ENCODE measurements around the gene CATSPER1.

CATSPER1 gene

DNA sequence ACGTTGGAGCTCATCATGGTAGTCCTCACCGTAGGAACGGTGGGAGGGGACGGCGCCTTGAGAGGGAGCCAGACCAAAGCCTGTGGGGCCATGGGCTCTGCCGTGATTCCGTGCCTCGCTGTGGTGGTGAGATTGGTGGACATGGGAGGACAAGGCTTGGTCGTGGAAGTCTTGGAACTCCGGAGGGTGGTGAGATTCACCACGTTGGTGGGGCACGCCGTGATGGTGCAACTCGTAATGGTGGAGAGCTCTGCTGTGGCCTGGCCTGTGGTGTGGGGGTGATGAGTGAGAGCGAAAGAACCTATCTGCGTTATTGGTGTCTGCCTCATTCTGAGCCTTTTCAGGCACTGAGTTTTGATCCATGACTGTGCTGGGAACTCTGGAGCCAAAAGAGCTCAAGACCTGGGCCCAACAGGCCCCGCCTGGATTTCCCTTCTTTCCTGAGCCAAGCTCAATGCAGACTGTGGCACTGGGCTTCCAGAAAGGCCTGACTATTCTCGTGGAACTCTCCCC is at the start of gene CATSPER1:
CATSPER1 (minus strand) TSS at position 463 of the 513 bp plus-strand sequence; CDS start at position 363, 100 bp downstream.
- peaks cover 9% of the 10 kb centered on the region for H3K27me3 Mint-ChIP-seq
- no peak within 1 kb of the TSS for H3K27ac Mint-ChIP-seq (ENCODE audit: low read depth)
- no peak for ATAC-seq (replicated peaks; ENCODE audit: extremely low read depth, poor library complexity, severe bottlenecking)
- no peaks in the 10 kb centered on the region for H3K9me3 Mint-ChIP-seq
- DNase-seq (ENCODE audit: low spot score in 2 of 2) = no peak
- peaks cover 7% of the 10 kb centered on the region for H3K4me1 Mint-ChIP-seq
- H3K4me3 Mint-ChIP-seq = no peak within 1 kb of the TSS
- no peaks in the 10 kb centered on the region for H3K36me3 Mint-ChIP-seq (ENCODE audit: insufficient read depth)

DNA sequence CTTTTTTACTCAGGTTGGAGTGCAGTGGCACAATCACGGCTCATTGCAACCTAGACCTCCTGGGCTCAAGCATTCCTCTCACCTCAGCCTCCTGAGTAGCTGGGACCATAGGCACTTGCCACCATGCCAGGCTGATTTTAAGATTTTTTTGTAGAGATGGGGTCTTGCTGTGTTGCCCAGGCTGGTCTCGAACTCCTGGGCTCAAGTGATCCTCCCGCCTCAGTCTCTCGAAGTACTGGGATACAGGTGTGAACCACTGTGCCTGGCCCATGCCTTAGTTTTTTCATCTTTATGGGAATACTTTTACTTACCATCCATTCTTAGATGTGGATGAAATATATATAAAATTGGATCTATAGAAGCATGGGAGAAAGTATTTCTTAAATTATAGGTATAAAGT is 49.0 kb upstream of the CATSPER1 start:
- Mint-ChIP-seq H3K4me1 (peaks cover 57% of the 10 kb centered on the region), H3K27ac (ENCODE audit: low read depth) (no peak overlapping the region), H3K27me3 (no peaks in the 10 kb centered on the region), H3K4me3 (no peak overlapping the region), H3K36me3 (ENCODE audit: insufficient read depth) (peaks cover 37% of the 10 kb centered on the region), H3K9me3 (no peaks in the 10 kb centered on the region)
- ATAC-seq (replicated peaks; ENCODE audit: extremely low read depth, poor library complexity, severe bottlenecking) (no peak), DNase-seq (ENCODE audit: low spot score in 2 of 2) (no peak)

DNA sequence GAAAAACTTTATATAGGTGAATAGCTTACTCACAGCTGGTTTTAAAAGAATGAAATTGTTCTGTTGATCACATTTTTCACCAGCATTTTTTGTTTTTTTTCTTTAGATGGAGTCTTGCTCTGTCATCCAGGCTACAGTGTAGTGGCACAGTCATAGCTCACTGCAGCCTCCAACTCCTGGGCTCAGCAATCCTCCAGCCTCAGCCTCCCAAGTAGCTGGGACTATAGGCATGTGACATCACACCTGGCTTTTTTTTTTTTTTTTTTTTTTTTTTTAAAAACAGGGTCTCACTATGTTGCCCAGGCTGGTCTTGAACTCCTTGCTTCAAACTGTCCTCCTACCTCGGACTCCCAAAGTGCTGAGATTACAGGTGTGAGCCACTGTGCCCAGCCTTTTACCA is 47.4 kb upstream of the CATSPER1 start:
- Mint-ChIP-seq H3K27ac (ENCODE audit: low read depth) (no peak overlapping the region), H3K4me3 (no peak overlapping the region), H3K9me3 (no peaks in the 10 kb centered on the region), H3K4me1 (peaks cover 51% of the 10 kb centered on the region), H3K36me3 (ENCODE audit: insufficient read depth) (peaks cover 41% of the 10 kb centered on the region), H3K27me3 (no peaks in the 10 kb centered on the region)
- no peak for DNase-seq (ENCODE audit: low spot score in 2 of 2)
- no peak for ATAC-seq (replicated peaks; ENCODE audit: extremely low read depth, poor library complexity, severe bottlenecking)

DNA sequence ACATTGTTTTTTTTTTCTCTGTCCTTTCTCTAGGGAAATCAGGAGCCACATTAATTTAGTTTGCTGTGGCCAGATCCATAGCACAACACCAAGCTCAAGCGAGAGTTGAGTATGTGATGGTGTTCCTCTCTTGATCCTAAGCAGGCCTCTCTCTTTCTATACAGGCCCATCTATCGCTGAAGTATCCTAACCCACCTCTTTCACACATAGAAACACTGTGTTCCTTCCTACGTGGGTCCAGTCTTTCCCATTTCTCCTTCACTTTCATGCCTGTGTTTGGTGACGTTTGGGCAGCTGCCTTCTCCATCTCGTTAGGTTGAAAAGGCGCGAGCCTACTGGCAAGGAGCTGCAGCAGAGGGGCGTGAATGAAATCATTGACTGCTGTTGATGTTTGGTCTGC is 46.2 kb upstream of the CATSPER1 start:
- H3K27me3 Mint-ChIP-seq = no peaks in the 10 kb centered on the region
- DNase-seq (ENCODE audit: low spot score in 2 of 2) (no peak), ATAC-seq (replicated peaks; ENCODE audit: extremely low read depth, poor library complexity, severe bottlenecking) (no peak)
- H3K36me3 Mint-ChIP-seq (ENCODE audit: insufficient read depth) = peaks cover 46% of the 10 kb centered on the region
- H3K27ac Mint-ChIP-seq (ENCODE audit: low read depth) = peak overlapping the region; percentile 93
- no peaks in the 10 kb centered on the region for H3K9me3 Mint-ChIP-seq
- H3K4me1 Mint-ChIP-seq = peaks cover 49% of the 10 kb centered on the region
- peak overlapping the region; percentile 98 for H3K4me3 Mint-ChIP-seq

DNA sequence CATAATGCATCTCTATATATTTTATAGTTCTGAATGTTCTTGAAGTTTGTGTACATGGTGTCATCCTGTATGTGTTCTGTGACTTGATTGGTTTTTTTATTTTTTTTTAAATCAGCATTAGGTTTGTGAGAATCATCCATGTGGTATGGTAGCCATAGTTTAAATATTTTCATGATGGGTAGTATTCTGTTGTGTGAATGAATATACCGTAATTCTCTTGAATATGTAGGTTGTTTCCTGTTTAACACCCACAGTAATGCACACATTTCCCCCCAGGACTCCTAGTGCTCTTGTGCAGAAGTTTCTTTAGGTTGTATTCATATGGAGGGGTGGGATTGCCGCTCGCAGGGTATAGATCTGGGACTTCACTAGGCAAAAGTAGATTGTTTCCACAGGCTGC is 45.8 kb upstream of the CATSPER1 start:
- DNase-seq (ENCODE audit: low spot score in 2 of 2) (no peak), ATAC-seq (replicated peaks; ENCODE audit: extremely low read depth, poor library complexity, severe bottlenecking) (no peak)
- no peaks in the 10 kb centered on the region for H3K9me3 Mint-ChIP-seq
- H3K4me1 Mint-ChIP-seq = peaks cover 49% of the 10 kb centered on the region
- peak overlapping the region; percentile 98 for H3K4me3 Mint-ChIP-seq
- H3K27ac Mint-ChIP-seq (ENCODE audit: low read depth) = peak overlapping the region; percentile 93
- H3K36me3 Mint-ChIP-seq (ENCODE audit: insufficient read depth) = peaks cover 47% of the 10 kb centered on the region
- H3K27me3 Mint-ChIP-seq = no peaks in the 10 kb centered on the region

DNA sequence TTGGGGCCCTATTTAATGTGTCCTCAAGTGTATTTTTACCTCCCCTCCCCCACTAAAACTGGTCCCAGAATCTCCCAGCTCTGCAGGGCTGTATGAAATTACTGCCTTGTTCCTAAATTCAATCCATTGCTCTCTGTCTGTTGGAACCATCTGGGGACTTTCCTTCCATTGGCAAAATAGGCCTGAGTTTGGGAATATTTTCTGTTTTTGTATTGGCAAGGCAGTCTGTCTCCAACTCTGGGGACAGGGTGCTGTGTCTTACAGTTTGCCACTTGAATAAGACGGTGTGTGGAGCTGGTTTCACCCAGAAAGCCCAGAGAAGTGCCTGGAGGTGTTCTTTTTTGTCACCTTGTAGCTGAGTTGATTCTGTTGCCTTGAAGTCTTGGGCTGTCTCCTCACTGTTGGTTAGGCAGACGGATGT is 45.1 kb upstream of the CATSPER1 start:
- DNase-seq (ENCODE audit: low spot score in 2 of 2) = no peak
- H3K9me3 Mint-ChIP-seq = no peaks in the 10 kb centered on the region
- peak overlapping the region; percentile 93 for H3K27ac Mint-ChIP-seq (ENCODE audit: low read depth)
- peaks cover 54% of the 10 kb centered on the region for H3K36me3 Mint-ChIP-seq (ENCODE audit: insufficient read depth)
- H3K27me3 Mint-ChIP-seq = no peaks in the 10 kb centered on the region
- H3K4me3 Mint-ChIP-seq = peak overlapping the region; percentile 98
- peaks cover 56% of the 10 kb centered on the region for H3K4me1 Mint-ChIP-seq
- peak; percentile 17 for ATAC-seq (replicated peaks; ENCODE audit: extremely low read depth, poor library complexity, severe bottlenecking)

DNA sequence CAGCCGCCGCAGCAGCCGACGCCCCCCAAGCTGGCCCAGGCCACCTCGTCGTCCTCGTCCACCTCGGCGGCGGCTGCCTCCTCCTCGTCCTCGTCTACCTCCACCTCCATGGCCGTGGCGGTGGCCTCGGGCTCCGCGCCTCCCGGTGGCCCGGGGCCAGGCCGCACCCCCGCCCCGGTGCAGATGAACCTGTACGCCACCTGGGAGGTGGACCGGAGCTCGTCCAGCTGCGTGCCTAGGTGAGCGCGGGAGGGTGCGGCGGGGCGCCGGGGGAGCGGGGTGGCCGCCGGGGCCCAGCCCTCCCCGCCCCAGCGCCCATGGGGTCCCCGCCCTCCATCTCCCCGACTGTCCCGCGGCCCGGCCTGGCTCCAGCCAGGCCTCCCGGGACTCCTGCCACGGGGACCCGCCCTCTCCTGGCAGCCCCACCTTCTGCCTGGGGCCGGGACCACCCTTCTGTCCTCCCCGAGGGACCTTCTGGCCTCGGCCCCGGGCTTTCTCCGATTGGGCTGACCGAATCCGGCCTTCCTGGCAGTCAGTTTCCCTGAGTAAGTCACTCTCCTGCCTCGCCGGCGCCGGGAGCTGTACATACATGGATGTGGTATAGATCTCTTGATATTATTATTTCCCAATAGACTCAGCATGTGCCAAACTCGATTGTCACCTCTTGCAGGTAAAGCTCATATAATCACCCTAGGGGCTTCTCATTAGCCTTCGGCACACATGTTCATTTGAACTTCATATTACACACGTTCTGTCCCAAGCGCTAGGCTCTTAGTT is 44.5 kb upstream of the CATSPER1 start:
- peaks cover 54% of the 10 kb centered on the region for H3K36me3 Mint-ChIP-seq (ENCODE audit: insufficient read depth)
- peak; percentile 12 for ATAC-seq (replicated peaks; ENCODE audit: extremely low read depth, poor library complexity, severe bottlenecking)

DNA sequence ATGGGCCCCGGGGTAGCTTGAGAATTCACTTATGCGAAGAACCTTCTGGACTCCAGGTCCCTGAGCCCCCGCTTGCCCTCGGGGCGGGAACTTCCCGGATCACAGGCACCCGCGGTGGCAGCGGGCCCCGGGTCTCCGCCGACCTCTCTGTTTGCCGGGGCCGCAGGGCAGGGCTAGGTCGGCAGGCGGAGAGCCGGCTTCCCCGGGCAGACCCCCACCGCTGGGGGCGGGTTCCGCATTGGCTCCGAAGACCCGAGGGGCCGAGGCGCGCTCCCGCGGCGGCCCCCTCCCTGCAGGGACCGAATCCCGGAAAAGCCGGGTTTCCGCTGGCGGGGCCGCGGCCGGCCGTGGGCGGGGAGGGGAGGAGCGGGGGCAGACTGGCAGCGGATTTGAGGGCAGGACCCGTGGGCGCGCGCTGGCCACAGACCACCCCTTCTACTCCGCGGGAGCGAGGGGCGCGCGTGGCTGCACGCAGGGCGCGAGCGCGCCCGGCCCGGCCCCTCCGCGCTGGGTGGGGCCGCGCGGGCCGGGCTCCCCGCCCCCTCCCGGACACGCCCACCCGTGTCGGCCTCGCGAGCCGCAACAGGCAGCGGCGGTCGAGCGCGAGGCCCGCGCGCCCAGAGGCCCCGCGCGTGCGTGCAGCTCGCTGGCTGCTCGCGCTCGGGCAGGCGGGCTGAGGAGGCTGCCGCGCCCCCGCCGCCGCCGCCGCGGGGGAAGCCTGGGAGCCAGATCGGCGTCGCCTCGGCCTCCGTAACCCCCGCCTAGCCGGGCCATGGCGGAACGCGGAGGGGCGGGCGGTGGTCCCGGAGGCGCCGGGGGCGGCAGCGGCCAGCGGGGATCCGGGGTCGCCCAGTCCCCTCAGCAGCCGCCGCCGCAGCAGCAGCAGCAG is 43.7 kb upstream of the CATSPER1 start, which contains the start of gene PACS1:
PACS1 (plus strand) TSS at position 558 of the 889 bp plus-strand sequence; CDS start at position 773, 215 bp downstream.
- Mint-ChIP-seq H3K9me3 (no peaks in the 10 kb centered on the region), H3K27me3 (no peaks in the 10 kb centered on the region), H3K4me3 (peak within 1 kb of the TSS; percentile 98), H3K4me1 (peaks cover 57% of the 10 kb centered on the region), H3K27ac (ENCODE audit: low read depth) (peak within 1 kb of the TSS; percentile 97), H3K36me3 (ENCODE audit: insufficient read depth) (peaks cover 56% of the 10 kb centered on the region)
- DNase-seq (ENCODE audit: low spot score in 2 of 2) = peak; percentile 57 to 70
- peak; percentile 66 for ATAC-seq (replicated peaks; ENCODE audit: extremely low read depth, poor library complexity, severe bottlenecking)

More for the DNA sequence above, 44.5 kb upstream of the CATSPER1 start:
- DNase-seq (ENCODE audit: low spot score in 2 of 2) = no peak
- peak overlapping the region; percentile 98 for H3K4me3 Mint-ChIP-seq
- H3K9me3 Mint-ChIP-seq = no peaks in the 10 kb centered on the region
- H3K27ac Mint-ChIP-seq (ENCODE audit: low read depth) = peak overlapping the region; percentile 93
- no peaks in the 10 kb centered on the region for H3K27me3 Mint-ChIP-seq
- peaks cover 57% of the 10 kb centered on the region for H3K4me1 Mint-ChIP-seq

DNA sequence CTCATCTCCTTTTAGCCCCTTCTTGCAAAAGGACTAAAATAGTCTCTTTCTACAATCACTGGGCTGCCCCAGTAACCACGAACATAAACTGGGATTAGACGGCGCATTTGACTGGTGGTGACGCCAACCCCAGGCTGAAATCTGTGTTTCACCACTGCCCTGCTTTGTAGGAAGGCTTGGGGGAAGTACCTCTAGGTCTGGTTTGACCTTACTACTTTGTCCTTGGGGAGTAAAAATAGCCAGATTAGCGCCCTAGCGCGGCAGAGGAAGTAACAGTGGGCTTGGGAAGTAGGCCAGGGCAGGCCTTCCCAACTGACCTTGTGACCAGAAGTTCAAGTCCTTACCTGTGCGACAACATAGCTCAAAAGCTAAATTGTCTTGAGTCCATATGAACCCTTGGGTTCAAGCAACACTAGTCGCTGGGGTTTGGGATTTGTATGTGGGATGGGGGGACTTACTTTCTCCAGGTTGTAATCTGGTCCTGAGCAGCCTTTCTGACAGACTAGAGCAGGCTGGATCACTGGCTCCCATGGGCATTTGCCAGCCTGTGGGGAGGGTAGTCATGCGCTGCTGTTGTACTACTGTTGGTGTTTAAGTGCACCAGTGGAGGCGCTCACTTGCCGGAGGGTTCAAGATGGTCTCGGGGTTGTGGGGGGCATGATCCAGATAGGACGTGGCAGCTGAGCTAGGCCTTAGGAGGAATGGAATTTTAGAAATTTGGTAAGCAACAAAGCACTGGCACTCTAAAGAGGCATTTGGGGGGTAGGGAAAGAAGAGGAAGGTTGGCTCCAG is 42.8 kb upstream of the CATSPER1 start:
- H3K27me3 Mint-ChIP-seq = no peaks in the 10 kb centered on the region
- ATAC-seq (replicated peaks; ENCODE audit: extremely low read depth, poor library complexity, severe bottlenecking) (peak; percentile 17), DNase-seq (ENCODE audit: low spot score in 2 of 2) (no peak)

DNA sequence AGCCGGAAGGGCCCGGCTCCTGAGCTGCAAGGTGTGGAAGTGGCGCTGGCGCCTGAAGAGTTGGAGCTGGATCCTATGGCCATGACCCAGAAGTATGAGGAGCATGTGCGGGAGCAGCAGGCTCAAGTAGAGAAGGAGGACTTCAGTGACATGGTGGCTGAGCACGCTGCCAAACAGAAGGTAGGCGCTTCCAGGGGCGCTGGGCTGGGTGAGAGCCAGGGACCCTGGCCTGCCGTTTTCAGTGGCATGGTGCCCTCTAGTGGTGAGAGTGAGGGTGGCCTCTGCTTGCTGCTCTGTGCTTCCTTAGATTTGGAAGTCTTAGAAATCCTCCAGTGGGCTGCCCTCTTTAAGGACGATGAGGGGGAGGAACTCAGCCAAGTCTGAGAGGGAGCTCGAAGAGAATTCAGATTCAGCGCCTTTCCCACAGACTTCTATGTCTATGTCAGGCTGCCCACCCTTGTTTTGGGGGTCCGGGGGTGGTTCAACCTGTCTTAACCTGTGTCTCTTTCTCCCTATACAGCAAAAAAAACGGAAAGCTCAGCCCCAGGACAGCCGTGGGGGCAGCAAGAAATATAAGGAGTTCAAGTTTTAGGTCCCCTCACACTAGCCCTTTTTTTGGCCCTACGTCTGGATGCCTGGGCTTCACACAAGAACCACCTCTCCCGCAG is 42.0 kb upstream of the CATSPER1 start:
- H3K27ac Mint-ChIP-seq (ENCODE audit: low read depth) = peak overlapping the region; percentile 78
- ATAC-seq (replicated peaks; ENCODE audit: extremely low read depth, poor library complexity, severe bottlenecking) = no peak
- DNase-seq (ENCODE audit: low spot score in 2 of 2) = peak; percentile 58 to 64
- H3K36me3 Mint-ChIP-seq (ENCODE audit: insufficient read depth) = peaks cover 62% of the 10 kb centered on the region
- no peaks in the 10 kb centered on the region for H3K27me3 Mint-ChIP-seq
- H3K4me3 Mint-ChIP-seq = peak overlapping the region; percentile 55
- peaks cover 66% of the 10 kb centered on the region for H3K4me1 Mint-ChIP-seq
- H3K9me3 Mint-ChIP-seq = no peaks in the 10 kb centered on the region

More for the DNA sequence above, 42.8 kb upstream of the CATSPER1 start:
- peaks cover 60% of the 10 kb centered on the region for H3K4me1 Mint-ChIP-seq
- peak overlapping the region; percentile 92 for H3K4me3 Mint-ChIP-seq
- peaks cover 57% of the 10 kb centered on the region for H3K36me3 Mint-ChIP-seq (ENCODE audit: insufficient read depth)
- H3K9me3 Mint-ChIP-seq = no peaks in the 10 kb centered on the region
- H3K27ac Mint-ChIP-seq (ENCODE audit: low read depth) = peak overlapping the region; percentile 97

DNA sequence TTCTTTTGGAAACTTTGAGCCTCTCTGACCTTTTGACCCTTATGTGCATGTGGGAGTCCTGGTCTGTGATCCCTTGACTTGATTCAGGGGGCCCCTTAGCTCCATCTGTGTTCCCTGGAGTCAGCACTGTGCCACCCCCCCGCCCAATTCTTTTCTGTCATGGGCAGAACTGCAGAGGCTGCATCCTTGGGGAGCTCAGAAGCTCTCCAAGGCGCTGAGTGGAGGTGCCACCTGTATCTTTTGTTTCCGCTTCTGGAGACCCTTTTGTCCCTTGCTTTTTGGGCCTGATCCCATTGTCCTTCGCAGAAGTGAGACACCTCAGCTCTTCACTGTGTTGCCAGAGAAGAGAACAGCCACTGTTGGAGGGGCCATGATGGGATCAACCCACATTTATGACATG is 41.4 kb upstream of the CATSPER1 start:
- H3K4me3 Mint-ChIP-seq = peak overlapping the region; percentile 55
- ATAC-seq (replicated peaks; ENCODE audit: extremely low read depth, poor library complexity, severe bottlenecking) (no peak), DNase-seq (ENCODE audit: low spot score in 2 of 2) (no peak)
- H3K9me3 Mint-ChIP-seq = no peaks in the 10 kb centered on the region
- H3K27ac Mint-ChIP-seq (ENCODE audit: low read depth) = peak overlapping the region; percentile 78
- no peaks in the 10 kb centered on the region for H3K27me3 Mint-ChIP-seq
- peaks cover 59% of the 10 kb centered on the region for H3K4me1 Mint-ChIP-seq
- H3K36me3 Mint-ChIP-seq (ENCODE audit: insufficient read depth) = peaks cover 68% of the 10 kb centered on the region

Measured in central memory CD8-positive, alpha-beta T cell (primary cell).